Epithelial cell of esophagus (primary cell): ENCODE results near the gene PAWR.

Experiments used
- DNase-seq: peaks from one replicate; pipeline ENCODE4 v3.0.0; 2010; ENCODE audit warnings: low read depth
- H3K4me3 ChIP-seq: 2 replicates; pipeline ENCODE4 v1.5.1; 2011; ENCODE audit warnings: mild to moderate bottlenecking, low read length, control low read depth
- TF ChIP-seq, protein P1 (sequence below): IDR thresholded peaks from 2 replicates; pipeline ENCODE4 v1.5.1; 2011; ENCODE audit warnings: low read depth, mild to moderate bottlenecking, low read length, control low read depth, inconsistent platforms; ENCODE audit not compliant: insufficient read depth; ENCODE audit errors: missing control alignments

PAWR gene

DNA sequence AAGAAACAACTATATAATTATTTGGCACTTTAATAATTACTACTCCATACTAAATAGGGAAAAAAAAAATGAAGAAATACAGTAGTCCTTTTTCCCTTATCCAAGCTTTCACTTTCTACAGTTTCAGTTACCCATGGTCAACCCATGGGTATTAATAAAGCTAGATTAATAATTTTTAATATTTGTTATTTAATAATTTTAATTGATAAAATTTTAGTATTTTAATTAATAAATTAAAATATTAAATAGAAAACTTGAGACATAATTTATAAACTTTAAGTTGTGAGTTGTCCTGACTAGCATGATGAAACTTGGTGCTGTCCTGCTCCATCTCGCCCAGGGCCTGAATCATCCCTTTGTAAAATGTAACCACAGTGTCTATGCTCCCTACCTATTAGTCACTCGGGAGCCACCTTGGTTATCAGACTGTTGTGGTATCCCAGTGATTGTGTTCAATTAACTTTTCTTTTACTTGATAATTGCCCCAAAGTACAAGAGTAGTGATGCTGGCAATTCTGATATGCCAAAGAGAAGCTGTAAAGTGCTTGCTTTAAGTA lies 71.8 kb downstream of the PAWR start:
- TF ChIP-seq, protein P1, sequence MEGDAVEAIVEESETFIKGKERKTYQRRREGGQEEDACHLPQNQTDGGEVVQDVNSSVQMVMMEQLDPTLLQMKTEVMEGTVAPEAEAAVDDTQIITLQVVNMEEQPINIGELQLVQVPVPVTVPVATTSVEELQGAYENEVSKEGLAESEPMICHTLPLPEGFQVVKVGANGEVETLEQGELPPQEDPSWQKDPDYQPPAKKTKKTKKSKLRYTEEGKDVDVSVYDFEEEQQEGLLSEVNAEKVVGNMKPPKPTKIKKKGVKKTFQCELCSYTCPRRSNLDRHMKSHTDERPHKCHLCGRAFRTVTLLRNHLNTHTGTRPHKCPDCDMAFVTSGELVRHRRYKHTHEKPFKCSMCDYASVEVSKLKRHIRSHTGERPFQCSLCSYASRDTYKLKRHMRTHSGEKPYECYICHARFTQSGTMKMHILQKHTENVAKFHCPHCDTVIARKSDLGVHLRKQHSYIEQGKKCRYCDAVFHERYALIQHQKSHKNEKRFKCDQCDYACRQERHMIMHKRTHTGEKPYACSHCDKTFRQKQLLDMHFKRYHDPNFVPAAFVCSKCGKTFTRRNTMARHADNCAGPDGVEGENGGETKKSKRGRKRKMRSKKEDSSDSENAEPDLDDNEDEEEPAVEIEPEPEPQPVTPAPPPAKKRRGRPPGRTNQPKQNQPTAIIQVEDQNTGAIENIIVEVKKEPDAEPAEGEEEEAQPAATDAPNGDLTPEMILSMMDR, result no peak
- H3K4me3 ChIP-seq, result no peak overlapping the region
- peak; percentile 95 for DNase-seq

- TF ChIP-seq, protein P1, result no peak
- no peak overlapping the region for H3K4me3 ChIP-seq
- no peak for DNase-seq
Measured at GRCh38 chr12:79617696-79618095, 73.1 kb downstream of the PAWR start.

DNA sequence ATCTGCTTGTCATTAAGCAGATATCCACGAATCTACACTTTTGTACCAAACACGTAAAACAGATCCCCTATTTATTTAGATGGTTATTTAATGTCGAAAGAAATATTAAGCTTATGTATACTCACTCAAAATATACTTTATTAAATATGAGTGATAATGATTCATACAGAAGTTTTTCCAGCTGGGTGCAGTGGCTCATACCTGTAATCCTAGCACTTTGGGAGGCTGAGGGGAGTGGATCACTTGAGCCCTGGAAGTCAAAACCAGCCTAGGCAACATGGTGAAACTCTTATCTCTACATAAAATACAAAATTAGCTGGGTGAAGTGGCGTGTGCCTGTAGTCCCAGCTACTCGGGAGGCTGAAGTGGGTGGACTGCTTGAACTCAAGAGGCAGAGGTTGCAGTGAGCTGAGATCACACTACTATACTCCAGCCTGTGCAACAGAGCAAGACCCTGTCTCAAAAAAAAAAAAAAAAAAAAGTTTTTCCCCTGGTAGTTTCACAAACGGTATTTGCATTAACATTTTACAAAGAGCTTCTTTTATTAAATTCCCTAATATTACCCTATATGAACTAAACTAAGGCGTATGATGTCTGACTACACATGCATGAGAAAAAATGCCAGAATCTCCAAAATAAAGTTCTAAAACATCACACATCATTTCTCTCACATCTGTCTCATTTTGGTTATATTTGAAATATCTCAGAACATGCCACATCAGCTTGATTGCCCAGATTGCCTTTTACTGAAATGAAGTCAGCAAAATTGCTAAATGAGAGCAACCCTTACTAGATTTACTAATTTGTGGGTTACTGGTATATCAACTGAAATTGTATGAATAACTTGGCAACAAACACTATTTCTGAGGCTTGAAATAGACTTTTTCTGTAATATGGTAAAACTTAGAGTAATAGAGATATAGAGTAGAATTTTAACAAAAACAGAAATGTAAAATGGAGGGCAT lies 74.9 kb downstream of the PAWR start:
- H3K4me3 ChIP-seq, result no peak overlapping the region
- TF ChIP-seq, protein P1, result no peak
- peak; percentile 74 for DNase-seq

GRCh38 chr12:79614730-79615129 lies 76.0 kb downstream of the PAWR start:
- TF ChIP-seq, protein P1, result no peak
- H3K4me3 ChIP-seq, result no peak overlapping the region
- peak; percentile 47 for DNase-seq

GRCh38 chr12:79601908-79602307 lies 88.9 kb downstream of the PAWR start:
- H3K4me3 ChIP-seq, result no peak overlapping the region
- no peak for DNase-seq
- TF ChIP-seq, protein P1, result no peak

- TF ChIP-seq, protein P1, result no peak
- DNase-seq, result no peak
- H3K4me3 ChIP-seq, result no peak overlapping the region
Measured at GRCh38 chr12:79597910-79598309, 92.9 kb downstream of the PAWR start.
